ENCODE data around the gene ING3. TPM values are rescaled to one million over a fixed set of nuclear protein-coding genes. Genes with fewer than 3 reads are reported as not detected.

ING3 gene
- total RNA-seq, 3 donors from 2014 or later: 18.2 to 21.7 (median 20.7) TPM

GRCh38 chr7:120985839-120986238 lies 35.3 kb downstream of the ING3 start:
- Histone ChIP-seq H3K4me3 (no peak overlapping the region), H3K36me3 (ENCODE audit: low read depth) (no peaks in the 10 kb centered on the region), H3K4me1 (ENCODE audit: low read depth) (peaks cover 10% of the 10 kb centered on the region), H3K9me3 (no peaks in the 10 kb centered on the region)
- no peak for DNase-seq
- no peak for ATAC-seq
- TF ChIP-seq, protein P1, sequence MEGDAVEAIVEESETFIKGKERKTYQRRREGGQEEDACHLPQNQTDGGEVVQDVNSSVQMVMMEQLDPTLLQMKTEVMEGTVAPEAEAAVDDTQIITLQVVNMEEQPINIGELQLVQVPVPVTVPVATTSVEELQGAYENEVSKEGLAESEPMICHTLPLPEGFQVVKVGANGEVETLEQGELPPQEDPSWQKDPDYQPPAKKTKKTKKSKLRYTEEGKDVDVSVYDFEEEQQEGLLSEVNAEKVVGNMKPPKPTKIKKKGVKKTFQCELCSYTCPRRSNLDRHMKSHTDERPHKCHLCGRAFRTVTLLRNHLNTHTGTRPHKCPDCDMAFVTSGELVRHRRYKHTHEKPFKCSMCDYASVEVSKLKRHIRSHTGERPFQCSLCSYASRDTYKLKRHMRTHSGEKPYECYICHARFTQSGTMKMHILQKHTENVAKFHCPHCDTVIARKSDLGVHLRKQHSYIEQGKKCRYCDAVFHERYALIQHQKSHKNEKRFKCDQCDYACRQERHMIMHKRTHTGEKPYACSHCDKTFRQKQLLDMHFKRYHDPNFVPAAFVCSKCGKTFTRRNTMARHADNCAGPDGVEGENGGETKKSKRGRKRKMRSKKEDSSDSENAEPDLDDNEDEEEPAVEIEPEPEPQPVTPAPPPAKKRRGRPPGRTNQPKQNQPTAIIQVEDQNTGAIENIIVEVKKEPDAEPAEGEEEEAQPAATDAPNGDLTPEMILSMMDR (IDR thresholded peaks at IDR 0.05): no peak
- intact Hi-C loops (cut with DNase I, micrococcal nuclease): loop anchor here (5.0 kb wide), 2 partner anchors 91 to 121 kb away; no protein-coding TSS in a partner anchor

DNA sequence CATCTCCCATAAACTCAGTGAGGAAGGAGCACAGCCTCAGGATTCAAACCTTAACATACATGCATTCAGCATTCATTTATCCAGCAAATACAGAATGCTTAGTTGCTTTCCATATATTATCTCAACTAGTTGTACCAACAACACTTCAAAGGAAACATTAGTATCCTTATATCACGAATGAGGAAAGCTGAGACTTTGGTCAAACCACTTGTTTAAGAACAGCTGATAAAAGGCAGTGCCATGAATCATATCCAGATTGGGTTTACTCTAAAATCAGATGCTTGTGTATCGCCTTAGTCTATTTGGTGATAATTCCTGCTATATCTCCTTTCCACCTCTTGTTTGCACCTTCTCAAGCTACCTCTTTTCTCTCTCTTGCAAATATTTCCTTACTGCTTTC lies 36.1 kb downstream of the ING3 start:
- Histone ChIP-seq H3K9me3 (no peaks in the 10 kb centered on the region), H3K4me1 (ENCODE audit: low read depth) (peaks cover 10% of the 10 kb centered on the region), H3K36me3 (ENCODE audit: low read depth) (no peaks in the 10 kb centered on the region), H3K4me3 (no peak overlapping the region)
- TF ChIP-seq, protein P1 (IDR thresholded peaks at IDR 0.05): no peak
- intact Hi-C loops (cut with DNase I, micrococcal nuclease): loop anchor here (1.0 to 5.0 kb wide), 3 partner anchors 91 to 121 kb away; no protein-coding TSS in a partner anchor
- DNase-seq (no peak), ATAC-seq (no peak)

DNA sequence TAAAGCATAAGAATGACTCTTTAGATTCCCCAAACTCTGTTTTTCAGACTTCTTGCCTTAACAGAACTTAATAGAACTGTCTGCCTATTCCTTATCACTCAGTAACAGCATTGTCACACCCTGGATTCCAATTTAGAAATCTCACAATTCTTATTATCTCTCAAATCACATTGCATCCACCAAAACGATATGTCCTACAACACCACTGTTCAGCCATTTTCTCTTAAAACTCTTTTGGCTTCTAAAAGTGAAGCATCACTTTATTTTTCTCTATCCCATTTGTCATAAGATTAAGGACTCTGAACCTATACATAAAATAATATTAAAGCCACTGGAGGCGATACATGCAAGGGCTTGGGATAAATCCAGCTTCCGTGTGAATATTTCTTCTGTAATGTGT lies 36.7 kb downstream of the ING3 start:
- H3K36me3 ChIP-seq (ENCODE audit: low read depth): no peaks in the 10 kb centered on the region
- no peak overlapping the region for H3K4me3 ChIP-seq
- ATAC-seq (no peak), DNase-seq (no peak)
- TF ChIP-seq, protein P1 (IDR thresholded peaks at IDR 0.05): no peak
- no peaks in the 10 kb centered on the region for H3K9me3 ChIP-seq
- intact Hi-C loops (cut with DNase I, micrococcal nuclease): loop anchor here (1.0 to 5.0 kb wide), 3 partner anchors 90 to 120 kb away; no protein-coding TSS in a partner anchor
- H3K4me1 ChIP-seq (ENCODE audit: low read depth): peaks cover 10% of the 10 kb centered on the region

GRCh38 chr7:120987683-120988590 lies 37.4 kb downstream of the ING3 start:
- Histone ChIP-seq H3K4me1 (ENCODE audit: low read depth) (peaks cover 10% of the 10 kb centered on the region), H3K36me3 (ENCODE audit: low read depth) (no peaks in the 10 kb centered on the region), H3K9me3 (no peaks in the 10 kb centered on the region), H3K4me3 (no peak overlapping the region)
- intact Hi-C loops (cut with DNase I, micrococcal nuclease): loop anchor here (1.0 to 5.0 kb wide), 3 partner anchors 89 to 119 kb away; no protein-coding TSS in a partner anchor
- ATAC-seq: peak; percentile 96
- TF ChIP-seq, protein P1 (IDR thresholded peaks at IDR 0.05): peak; percentile 90
- DNase-seq: peak; percentile 89 to 94 (median 89)

DNA sequence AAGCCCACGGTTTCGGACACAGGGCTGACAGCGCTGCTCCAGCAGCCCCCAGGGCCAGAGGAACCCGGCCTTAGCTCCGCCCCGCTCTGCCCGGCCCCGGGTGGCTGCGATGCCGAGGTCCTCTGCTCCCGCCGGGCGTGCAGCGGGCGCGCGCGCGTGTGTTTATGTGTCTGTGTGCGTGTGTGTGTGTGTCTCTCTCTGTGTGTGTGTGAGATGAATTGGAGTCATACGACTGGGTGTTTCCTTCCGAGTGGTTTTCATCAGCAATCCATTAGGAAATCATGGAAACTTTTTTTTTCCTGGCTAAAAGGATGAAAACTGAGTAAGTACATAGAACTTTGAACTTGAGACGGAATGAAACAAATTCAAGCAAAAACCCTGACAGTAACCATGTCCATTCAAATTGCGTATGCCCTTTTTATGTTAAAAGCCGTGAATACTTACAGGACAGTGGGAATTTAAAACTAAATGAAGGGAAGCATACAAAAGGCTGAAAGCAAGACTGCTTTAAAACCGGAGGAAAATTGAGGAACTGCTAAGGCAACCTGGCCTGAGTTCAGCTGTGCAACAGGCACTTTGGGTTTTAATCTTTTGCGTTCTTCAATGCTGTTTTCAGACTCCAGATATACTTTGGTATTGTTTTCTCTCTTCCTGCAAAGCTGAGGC lies 38.1 kb downstream of the ING3 start, which contains the start of gene CPED1:
TSS of gene CPED1 (plus strand) at position 121 of the 666 bp plus-strand sequence. CDS start 911 bp downstream, outside the sequence.
- intact Hi-C loops (cut with DNase I, micrococcal nuclease): loop anchor here (5.0 kb wide), 2 partner anchors 89 to 119 kb away; no protein-coding TSS in a partner anchor
- no peaks in the 10 kb centered on the region for H3K36me3 ChIP-seq (ENCODE audit: low read depth)

More for the DNA sequence above, 38.1 kb downstream of the ING3 start, which contains the start of gene CPED1:
- DNase-seq (peak; percentile 69 to 80 (median 76)), ATAC-seq (peak; percentile 85)
- peaks cover 10% of the 10 kb centered on the region for H3K4me1 ChIP-seq (ENCODE audit: low read depth)
- H3K4me3 ChIP-seq: no peak within 1 kb of the TSS
- TF ChIP-seq, protein P1 (IDR thresholded peaks at IDR 0.05): no peak
- no peaks in the 10 kb centered on the region for H3K9me3 ChIP-seq
